Tibial nerve (tissue), 4 donors: ENCODE results near the gene C1orf210. TPM values are rescaled to one million over a fixed set of nuclear protein-coding genes. Genes with fewer than 3 reads are reported as not detected.

Experiments
- DNase-seq, 2 donors: peaks; one replicate each; pipeline ENCODE4 v3.0.0-alpha.2; 2019; ENCODE audit warnings: low spot score in 2 of 2
- H3K27ac ChIP-seq, 4 donors: fragments of 200-600 bp; sonication (generic) in 3 of 4; one replicate each; pipeline ENCODE4 v1.5.1; 2017 to 2019; ENCODE audit warnings: mild to moderate bottlenecking in 1 of 4
- H3K27me3 ChIP-seq, 2 donors: fragments of 200-600 bp; sonication (generic) in 1 of 2; one replicate each; pipeline versions ENCODE4 v1.5.1 to v1.6.0; 2017 to 2019
- H3K36me3 ChIP-seq, 3 donors: fragments of 200-600 bp; sonication (generic); one replicate each; pipeline ENCODE4 v1.5.1; 2018 to 2019
- H3K4me1 ChIP-seq, 4 donors: fragments of 200-600 bp; sonication (generic) in 3 of 4; one replicate each; pipeline ENCODE4 v1.5.1; 2017 to 2019
- H3K4me3 ChIP-seq, 4 donors: fragments of 200-600 bp; sonication (generic) in 3 of 4; one replicate each; pipeline ENCODE4 v1.5.1; 2017 to 2019; ENCODE audit warnings: mild to moderate bottlenecking in 1 of 4, moderate library complexity in 1 of 4
- H3K9me3 ChIP-seq, 4 donors: fragments of 200-600 bp; sonication (generic) in 3 of 4; one replicate each; pipeline ENCODE4 v1.5.1; 2017 to 2019
- CTCF ChIP-seq, 5 experiments: fragments of 200-600 bp in 3 of 5; fragments of 450-650 bp in 2 of 5; sonication (generic) in 3 of 5; IDR thresholded peaks; one replicate each; pipeline ENCODE4 v1.5.1; 2016 to 2019; ENCODE audit warnings: antibody characterized with exemption in 5 of 5, mild to moderate bottlenecking in 3 of 5, moderate library complexity in 2 of 5
- EP300 ChIP-seq, 2 donors: sonication (generic); formaldehyde crosslinking; IDR thresholded peaks; one replicate each; pipeline ENCODE4 v1.6.1; 2017; ENCODE audit warnings: antibody characterized with exemption in 2 of 2, mild to moderate bottlenecking in 1 of 2
- POLR2A ChIP-seq, 2 donors: fragments of 450-650 bp; IDR thresholded peaks; one replicate each; pipeline ENCODE4 v1.6.1; 2017; ENCODE audit warnings: antibody characterized with exemption in 2 of 2, mild to moderate bottlenecking in 2 of 2, moderate library complexity in 2 of 2
- WGBS, 2 donors: methylation state at CpG; one replicate each; pipeline ENCODE4 v1.1.5; 2018; 5-methylcytosine and 5-hydroxymethylcytosine counted together
- total RNA-seq, 4 donors: library from RNA; depleted of rRNA; stranded (reverse); fragments of >200 nt; gene quantifications; one replicate each; pipeline ENCODE4 v1.1.0, GENCODE V29; 2016

The C1orf210 gene
- total RNA-seq, 4 donors from 2014 or later: not detected

- TF ChIP-seq POLR2A (IDR thresholded peaks at IDR 0.05): no peak
- TF ChIP-seq EP300 (IDR thresholded peaks at IDR 0.05): no peak
- no peak for TF ChIP-seq CTCF (IDR thresholded peaks at IDR 0.05)
- H3K9me3 ChIP-seq: peaks cover 0 to 5% (median 0%) of the 10 kb centered on the region in 4 donors
- 79 to 80% methylated on average over 9 of the region's 9 CpGs for WGBS, 2 donors
- H3K27me3 ChIP-seq: peaks cover 0 to 19% of the 10 kb centered on the region in 2 donors
- H3K4me3 ChIP-seq: no peak overlapping the region
- no peak overlapping the region for H3K27ac ChIP-seq
- H3K36me3 ChIP-seq: no peaks in the 10 kb centered on the region
- peaks cover 0 to 11% (median 7%) of the 10 kb centered on the region in 4 donors for H3K4me1 ChIP-seq
- DNase-seq: no peak
These were observed 18.0 kb downstream of the C1orf210 start for GRCh38 chr1:43267291-43267805.

- H3K4me3 ChIP-seq: no peak overlapping the region
- TF ChIP-seq EP300 (IDR thresholded peaks at IDR 0.05) (no peak), POLR2A (IDR thresholded peaks at IDR 0.05) (no peak), CTCF (IDR thresholded peaks at IDR 0.05) (no peak)
- peaks cover 0 to 5% (median 0%) of the 10 kb centered on the region in 4 donors for H3K9me3 ChIP-seq
- no peaks in the 10 kb centered on the region for H3K36me3 ChIP-seq
- peaks cover 0 to 11% (median 7%) of the 10 kb centered on the region in 4 donors for H3K4me1 ChIP-seq
- peaks cover 0 to 15% of the 10 kb centered on the region in 2 donors for H3K27me3 ChIP-seq
- DNase-seq: no peak
- WGBS, 2 donors: 93 to 95% methylated on average over 1 of the region's 1 CpG
- H3K27ac ChIP-seq: no peak overlapping the region
These were observed 18.5 kb downstream of the C1orf210 start for GRCh38 chr1:43266881-43267280.

- Histone ChIP-seq H3K36me3 (no peaks in the 10 kb centered on the region), H3K9me3 (peaks cover 0 to 5% (median 0%) of the 10 kb centered on the region in 4 donors), H3K4me3 (no peak overlapping the region), H3K4me1 (peaks cover 0 to 5% (median 1%) of the 10 kb centered on the region in 4 donors), H3K27ac (peak overlapping the region in 2 of 4 donors; percentile 13 to 34), H3K27me3 (peaks cover 0 to 1% of the 10 kb centered on the region in 2 donors)
- no peak for DNase-seq
- WGBS, 2 donors: 53 to 62% methylated on average over 4 of the region's 4 CpGs
- no peak for TF ChIP-seq EP300 (IDR thresholded peaks at IDR 0.05)
- no peak for TF ChIP-seq CTCF (IDR thresholded peaks at IDR 0.05)
- TF ChIP-seq POLR2A (IDR thresholded peaks at IDR 0.05): no peak
These were observed 19.9 kb downstream of the C1orf210 start for GRCh38 chr1:43265431-43265830.

- WGBS, 2 donors: 79 to 91% methylated on average over 3 of the region's 3 CpGs
- Histone ChIP-seq H3K36me3 (no peaks in the 10 kb centered on the region), H3K27ac (no peak overlapping the region), H3K9me3 (peaks cover 0 to 3% (median 0%) of the 10 kb centered on the region in 4 donors), H3K4me3 (no peak overlapping the region), H3K4me1 (no peaks in the 10 kb centered on the region), H3K27me3 (no peaks in the 10 kb centered on the region)
- DNase-seq: no peak
- TF ChIP-seq POLR2A (IDR thresholded peaks at IDR 0.05) (no peak), EP300 (IDR thresholded peaks at IDR 0.05) (no peak), CTCF (IDR thresholded peaks at IDR 0.05) (no peak)
These were observed 27.0 kb downstream of the C1orf210 start for GRCh38 chr1:43258370-43258769.

GRCh38 chr1:43256675-43257570, 28.5 kb downstream of the C1orf210 start:
- Histone ChIP-seq H3K4me3 (no peak overlapping the region), H3K27me3 (no peaks in the 10 kb centered on the region), H3K9me3 (no peaks in the 10 kb centered on the region), H3K27ac (peak overlapping the region in 1 of 4 donors; percentile 16), H3K36me3 (no peaks in the 10 kb centered on the region), H3K4me1 (no peaks in the 10 kb centered on the region)
- DNase-seq: no peak
- WGBS, 2 donors: 81% methylated on average over 8 of the region's 8 CpGs
- TF ChIP-seq EP300 (IDR thresholded peaks at IDR 0.05) (no peak), POLR2A (IDR thresholded peaks at IDR 0.05) (no peak), CTCF (IDR thresholded peaks at IDR 0.05) (no peak)
